Spleen (tissue), 7 donors: ENCODE data around the gene EP400.

Experiments
- POLR2AphosphoS5 ChIP-seq, 3 donors: sonication (generic); formaldehyde crosslinking; IDR thresholded peaks; one replicate each; pipeline ENCODE4 v1.5.1; 2017; ENCODE audit warnings: antibody characterized with exemption in 3 of 3
- TF ChIP-seq, protein P1 (sequence below), 11 experiments: fragments of 200-600 bp in 7 of 11; fragments of 450-650 bp in 4 of 11; sonication (generic) in 4 of 11; IDR thresholded peaks in 8 of 11; conservative IDR thresholded peaks in 3 of 11; 1 replicate in 7 of 11; 2 replicates in 4 of 11; pipeline versions ENCODE4 v1.4.0 to v1.8.0; 2016 to 2021; ENCODE audit warnings: antibody characterized with exemption in 11 of 11, inconsistent platforms in 4 of 11, mild to moderate bottlenecking in 1 of 11
- donor health status: DM: no; HTN: no; CAD: no; lungs with moderate emphysema.
- donor health status: DM: no; HTN: no; CAD: no.
- donor health status: DM: no; HTN: no; CAD: no.

DNA sequence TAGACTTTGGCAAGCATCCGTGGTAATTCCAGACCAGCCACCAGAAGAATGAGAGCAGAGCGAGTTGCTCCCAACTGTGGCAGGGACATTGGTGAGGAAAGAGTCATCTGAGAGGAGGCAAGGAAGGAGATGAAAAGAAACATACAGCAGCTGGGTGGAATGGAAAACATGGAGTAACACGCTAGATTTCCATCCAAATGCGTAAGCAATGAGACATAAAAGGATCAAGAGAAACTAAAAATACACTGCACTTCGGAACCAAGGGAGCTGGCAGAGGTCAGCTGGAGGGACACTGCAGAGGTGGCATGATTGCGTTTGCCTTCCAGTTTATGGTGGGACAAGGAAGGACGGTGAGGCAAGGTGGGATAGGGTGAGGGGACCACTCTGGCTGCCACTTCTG is 111.5 kb downstream of the EP400 start:
- TF ChIP-seq, protein P1, sequence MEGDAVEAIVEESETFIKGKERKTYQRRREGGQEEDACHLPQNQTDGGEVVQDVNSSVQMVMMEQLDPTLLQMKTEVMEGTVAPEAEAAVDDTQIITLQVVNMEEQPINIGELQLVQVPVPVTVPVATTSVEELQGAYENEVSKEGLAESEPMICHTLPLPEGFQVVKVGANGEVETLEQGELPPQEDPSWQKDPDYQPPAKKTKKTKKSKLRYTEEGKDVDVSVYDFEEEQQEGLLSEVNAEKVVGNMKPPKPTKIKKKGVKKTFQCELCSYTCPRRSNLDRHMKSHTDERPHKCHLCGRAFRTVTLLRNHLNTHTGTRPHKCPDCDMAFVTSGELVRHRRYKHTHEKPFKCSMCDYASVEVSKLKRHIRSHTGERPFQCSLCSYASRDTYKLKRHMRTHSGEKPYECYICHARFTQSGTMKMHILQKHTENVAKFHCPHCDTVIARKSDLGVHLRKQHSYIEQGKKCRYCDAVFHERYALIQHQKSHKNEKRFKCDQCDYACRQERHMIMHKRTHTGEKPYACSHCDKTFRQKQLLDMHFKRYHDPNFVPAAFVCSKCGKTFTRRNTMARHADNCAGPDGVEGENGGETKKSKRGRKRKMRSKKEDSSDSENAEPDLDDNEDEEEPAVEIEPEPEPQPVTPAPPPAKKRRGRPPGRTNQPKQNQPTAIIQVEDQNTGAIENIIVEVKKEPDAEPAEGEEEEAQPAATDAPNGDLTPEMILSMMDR (IDR thresholded peaks at IDR 0.05 in 8 of 11, conservative IDR thresholded peaks at IDR 0.05 in 3 of 11) = no peak
- no peak for TF ChIP-seq POLR2AphosphoS5 (IDR thresholded peaks at IDR 0.05)
